HepG2 (cell line): Measurements from ENCODE around the gene TSPAN5. TPM values are rescaled to one million over a fixed set of nuclear protein-coding genes. Genes with fewer than 3 reads are reported as not detected.

Experiments
- ATAC-seq: fragments of 200-7000 bp; cut with Tn5 transposase; 3 replicates; pipeline ENCODE4 v1.9.1; 2020; ENCODE audit warnings: mild to moderate bottlenecking, moderate library complexity
- BruUV-seq: library from RNA; stranded (reverse); fragments of 400-500 nt; replicated peaks from 2 replicates; lab custom pipeline; 2021; lab: Mats Ljungman, UMichigan
- CTCF ChIA-PET: fragments of 300-600 bp; formaldehyde crosslinking; extraction: SDS; loops from one replicate; lab custom pipeline; 2021; ENCODE audit warnings: low total read pairs, inconsistent platforms, low intra/inter-chr PET ratio; lab: Yijun Ruan, JAX
- POLR2A ChIA-PET: fragments of 350-600 bp; sonication (Branson Sonifier 250); formaldehyde crosslinking; loops from one replicate; lab custom pipeline; 2020; ENCODE audit warnings: antibody characterized with exemption, inconsistent platforms; lab: Yijun Ruan, JAX
- DNase-seq: peaks from one replicate; pipeline ENCODE4 v3.0.0-alpha.2; 2015; ENCODE audit warnings: low spot score
- FAIRE-seq: peaks from 3 replicates; lab custom pipeline; 2011; peaks lifted over from hg19 to GRCh38; lab: Jason Lieb, UNC
- H2AFZ ChIP-seq: one replicate; pipeline ENCODE4 v1.6.1; 2011; ENCODE audit warnings: low read length, inconsistent platforms
- H3K27ac ChIP-seq: fragments of 300-600 bp; 3 replicates; pipeline ENCODE4 v1.8.0; 2011; ENCODE audit warnings: mixed run types, mild to moderate bottlenecking, mixed read lengths, low read length, inconsistent platforms; ENCODE audit not compliant: insufficient read depth; ENCODE audit errors: extremely low read length
- H3K27me3 ChIP-seq, 2 experiments: fragments of 200-600 bp in 1 of 2; 2 replicates in 1 of 2; 3 replicates in 1 of 2; pipeline versions ENCODE4 v1.6.0 to v1.8.0; 2011; ENCODE audit warnings: low read length in 2 of 2, mild to moderate bottlenecking in 2 of 2, moderate library complexity in 2 of 2, inconsistent platforms in 1 of 2; ENCODE audit not compliant: insufficient read depth in 2 of 2, control insufficient read depth in 1 of 2
- H3K36me3 ChIP-seq, 2 experiments: fragments of 200-600 bp in 1 of 2; replicated peaks in 1 of 2; 2 replicates in 1 of 2; 3 replicates in 1 of 2; pipeline versions ENCODE4 v1.5.1 to v1.8.0; 2011; ENCODE audit warnings: low read length in 2 of 2, inconsistent platforms in 1 of 2; ENCODE audit not compliant: insufficient read depth in 2 of 2, control insufficient read depth in 1 of 2
- H3K4me1 ChIP-seq: 2 replicates; pipeline ENCODE4 v1.5.1; 2012; ENCODE audit warnings: low read length, inconsistent platforms; ENCODE audit not compliant: insufficient read depth
- H3K4me2 ChIP-seq: 2 replicates; pipeline ENCODE4 v1.6.0; 2011; ENCODE audit warnings: low read depth, low read length, inconsistent platforms
- H3K4me3 ChIP-seq, 3 experiments: fragments of 200-600 bp in 1 of 3; sonication (generic), shearing (Covaris generic) in 1 of 3; replicated peaks in 1 of 3; 2 replicates each; pipeline ENCODE4 v1.5.1; 2011 to 2016; ENCODE audit warnings: low read length in 3 of 3, inconsistent platforms in 2 of 3, low read depth in 2 of 3, mild to moderate bottlenecking in 2 of 3, control low read depth in 1 of 3, mixed read lengths in 1 of 3; ENCODE audit not compliant: insufficient read depth in 1 of 3
- H3K79me2 ChIP-seq: one replicate; pipeline ENCODE4 v1.6.1; 2011; ENCODE audit warnings: low read length, inconsistent platforms; ENCODE audit not compliant: insufficient read depth
- H3K9ac ChIP-seq: 2 replicates; pipeline ENCODE4 v1.6.0; 2011; ENCODE audit warnings: mild to moderate bottlenecking, low read depth, low read length, inconsistent platforms; ENCODE audit not compliant: insufficient read depth
- H3K9me3 ChIP-seq: 2 replicates; pipeline ENCODE4 v1.5.1; 2012; ENCODE audit warnings: mild to moderate bottlenecking, low read length
- H4K20me1 ChIP-seq: 2 replicates; pipeline ENCODE4 v1.6.0; 2011; ENCODE audit warnings: inconsistent platforms, mild to moderate bottlenecking, low read length, moderate library complexity; ENCODE audit not compliant: insufficient read depth
- ADNP ChIP-seq: sonication (generic); formaldehyde crosslinking; IDR thresholded peaks from 2 replicates; pipeline ENCODE4 v1.4.0; 2020; ENCODE audit warnings: missing genetic modification reagents
- FOXK1 ChIP-seq: sonication (generic); formaldehyde crosslinking; IDR thresholded peaks from 2 replicates; pipeline ENCODE4 v1.4.0; 2020; ENCODE audit warnings: low read depth, missing genetic modification reagents, borderline replicate concordance
- GLI4 ChIP-seq: sonication (generic); formaldehyde crosslinking; IDR thresholded peaks from 2 replicates; pipeline ENCODE4 v1.5.1; 2020; ENCODE audit warnings: missing genetic modification reagents, mild to moderate bottlenecking, moderate library complexity, borderline replicate concordance
- JDP2 ChIP-seq: sonication (generic); formaldehyde crosslinking; IDR thresholded peaks from 2 replicates; pipeline ENCODE4 v1.8.1; 2022; ENCODE audit warnings: missing genetic modification reagents, borderline replicate concordance
- KAT2B ChIP-seq: fragments of 150-350 bp; IDR thresholded peaks from 2 replicates; pipeline ENCODE4 v1.6.1; 2014; ENCODE audit warnings: low read depth, low read length, borderline replicate concordance
- NR2F2 ChIP-seq: IDR thresholded peaks from 2 replicates; pipeline ENCODE4 v1.6.1; 2012; ENCODE audit warnings: low read depth, inconsistent platforms, borderline replicate concordance
- POLR2AphosphoS2 ChIP-seq: IDR thresholded peaks from 2 replicates; pipeline ENCODE4 v1.6.1; 2011; ENCODE audit warnings: low read depth, low read length, improper control_type of control experiment
- SRSF9 ChIP-seq: fragments of 200-400 bp; formaldehyde crosslinking; IDR thresholded peaks from 2 replicates; pipeline ENCODE4 v1.6.1; 2018; ENCODE audit warnings: borderline replicate concordance, mild to moderate bottlenecking, low read depth, low read length; ENCODE audit not compliant: insufficient read depth, poor library complexity, severe bottlenecking
- SUZ12 ChIP-seq: fragments of 150-350 bp; IDR thresholded peaks from 2 replicates; pipeline ENCODE4 v1.6.1; 2014; ENCODE audit warnings: low read depth, low read length
- ZNF317 ChIP-seq: sonication (generic); formaldehyde crosslinking; IDR thresholded peaks from 2 replicates; pipeline ENCODE4 v1.5.0; 2020; ENCODE audit warnings: mild to moderate bottlenecking, missing genetic modification reagents
- ZNF678 ChIP-seq: sonication (generic); formaldehyde crosslinking; IDR thresholded peaks from 2 replicates; pipeline ENCODE4 v1.4.0; 2020; ENCODE audit warnings: mild to moderate bottlenecking, missing genetic modification reagents
- WGBS: methylation state at CpG from one replicate; pipeline ENCODE4 v1.1.6; 2017; ENCODE audit warnings: low lambda C conversion rate; 5-methylcytosine and 5-hydroxymethylcytosine counted together
- in situ Hi-C: cut with HindIII; loops from 2 replicates; pipeline ENCODE4 v1.10.0; 2017; ENCODE audit warnings: low pct_unique_long_range_greater_than_20kb; ENCODE audit not compliant: extremely low pct_ligation_motif_present
- intact Hi-C: fragments of 100-400 bp; cut with micrococcal nuclease; formaldehyde crosslinking; loops from one replicate; pipeline ENCODE4 v1.10.0; 2022; ENCODE audit not compliant: unreplicated experiment
- polyA plus RNA-seq, 8 experiments: library from polyadenylated mRNA; depleted of rRNA in 3 of 8; stranded (reverse) in 7 of 8; unstranded in 1 of 8; fragments of >200 nt; fragmentation: Illumina TruSeq in 4 of 8; extraction: Trizol in 4 of 8; gene quantifications; 2 replicates each; pipeline versions ENCODE4 v1.2.1 to v1.2.3, GENCODE V29; 2011 to 2016; ENCODE audit warnings: low read depth in 4 of 8, missing spikeins in 1 of 8, mixed read lengths in 1 of 8; ENCODE audit not compliant: insufficient read depth in 1 of 8
- total RNA-seq, 5 experiments: library from RNA; depleted of rRNA; stranded (reverse); fragments of >200 nt; fragmentation: Illumina TruSeq; extraction: Trizol; gene quantifications; 2 replicates each; pipeline ENCODE4 v1.2.3, GENCODE V29; 2016; ENCODE audit warnings: low read depth in 1 of 5
- TF ChIP-seq, protein P1 (sequence below): sonication (generic); formaldehyde crosslinking; IDR thresholded peaks from 2 replicates; pipeline ENCODE4 v1.9.0; 2022; ENCODE audit warnings: missing genetic modification reagents, mild to moderate bottlenecking, borderline replicate concordance
- TF ChIP-seq, protein P2 (sequence below): sonication (generic); formaldehyde crosslinking; IDR thresholded peaks from 2 replicates; pipeline ENCODE4 v1.4.0; 2020; ENCODE audit warnings: mild to moderate bottlenecking, missing genetic modification reagents
- TF ChIP-seq, protein P3 (sequence below): sonication (generic); formaldehyde crosslinking; IDR thresholded peaks from 2 replicates; pipeline ENCODE4 v1.4.0; 2020; ENCODE audit warnings: missing genetic modification reagents, borderline replicate concordance

TSPAN5 gene
- total and polyA plus RNA-seq, 2 of the 13 experiments (the other 11 are each of a cell fraction or from before 2014, with no cell fraction given): 0.20 to 0.53 TPM

GRCh38 chr4:98530572-98530971 is 127.8 kb downstream of the TSPAN5 start:
- Histone ChIP-seq H3K79me2 (no peaks in the 10 kb centered on the region), H3K36me3 (no peaks in the 10 kb centered on the region), H3K4me1 (no peaks in the 10 kb centered on the region), H3K27me3 (no peaks in the 10 kb centered on the region), H3K27ac (no peak overlapping the region), H3K4me3 (no peak overlapping the region), H3K4me2 (no peak overlapping the region), H3K9ac (no peak overlapping the region), H2AFZ (no peak overlapping the region), H3K9me3 (no peaks in the 10 kb centered on the region), H4K20me1 (no peaks in the 10 kb centered on the region)
- CTCF ChIA-PET: no interaction called here
- FAIRE-seq: no peak
- no TSS peak for BruUV-seq
- in situ Hi-C loops (no loop called here), intact Hi-C loops (no loop called here)
- no peak for ATAC-seq
- 53% methylated on average over 3 of the region's 3 CpGs for WGBS
- POLR2A ChIA-PET: no interaction called here
- no peak for DNase-seq
- TF ChIP-seq FOXK1 (no peak), ZNF678 (CRISPR knock-in tag) (no peak), KAT2B (no peak), SUZ12 (no peak), JDP2 (CRISPR knock-in tag) (no peak), ADNP (no peak), NR2F2 (no peak), ZNF317 (CRISPR knock-in tag) (no peak), SRSF9 (no peak), GLI4 (CRISPR knock-in tag) (no peak), POLR2AphosphoS2 (no peak)
- TF ChIP-seq, protein P1, sequence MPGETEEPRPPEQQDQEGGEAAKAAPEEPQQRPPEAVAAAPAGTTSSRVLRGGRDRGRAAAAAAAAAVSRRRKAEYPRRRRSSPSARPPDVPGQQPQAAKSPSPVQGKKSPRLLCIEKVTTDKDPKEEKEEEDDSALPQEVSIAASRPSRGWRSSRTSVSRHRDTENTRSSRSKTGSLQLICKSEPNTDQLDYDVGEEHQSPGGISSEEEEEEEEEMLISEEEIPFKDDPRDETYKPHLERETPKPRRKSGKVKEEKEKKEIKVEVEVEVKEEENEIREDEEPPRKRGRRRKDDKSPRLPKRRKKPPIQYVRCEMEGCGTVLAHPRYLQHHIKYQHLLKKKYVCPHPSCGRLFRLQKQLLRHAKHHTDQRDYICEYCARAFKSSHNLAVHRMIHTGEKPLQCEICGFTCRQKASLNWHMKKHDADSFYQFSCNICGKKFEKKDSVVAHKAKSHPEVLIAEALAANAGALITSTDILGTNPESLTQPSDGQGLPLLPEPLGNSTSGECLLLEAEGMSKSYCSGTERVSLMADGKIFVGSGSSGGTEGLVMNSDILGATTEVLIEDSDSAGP (CRISPR knock-in tag): no peak
- TF ChIP-seq, protein P2, sequence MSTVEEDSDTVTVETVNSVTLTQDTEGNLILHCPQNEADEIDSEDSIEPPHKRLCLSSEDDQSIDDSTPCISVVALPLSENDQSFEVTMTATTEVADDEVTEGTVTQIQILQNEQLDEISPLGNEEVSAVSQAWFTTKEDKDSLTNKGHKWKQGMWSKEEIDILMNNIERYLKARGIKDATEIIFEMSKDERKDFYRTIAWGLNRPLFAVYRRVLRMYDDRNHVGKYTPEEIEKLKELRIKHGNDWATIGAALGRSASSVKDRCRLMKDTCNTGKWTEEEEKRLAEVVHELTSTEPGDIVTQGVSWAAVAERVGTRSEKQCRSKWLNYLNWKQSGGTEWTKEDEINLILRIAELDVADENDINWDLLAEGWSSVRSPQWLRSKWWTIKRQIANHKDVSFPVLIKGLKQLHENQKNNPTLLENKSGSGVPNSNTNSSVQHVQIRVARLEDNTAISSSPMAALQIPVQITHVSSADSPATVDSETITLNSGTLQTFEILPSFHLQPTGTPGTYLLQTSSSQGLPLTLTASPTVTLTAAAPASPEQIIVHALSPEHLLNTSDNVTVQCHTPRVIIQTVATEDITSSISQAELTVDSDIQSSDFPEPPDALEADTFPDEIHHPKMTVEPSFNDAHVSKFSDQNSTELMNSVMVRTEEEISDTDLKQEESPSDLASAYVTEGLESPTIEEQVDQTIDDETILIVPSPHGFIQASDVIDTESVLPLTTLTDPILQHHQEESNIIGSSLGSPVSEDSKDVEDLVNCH: no peak
- TF ChIP-seq, protein P3, sequence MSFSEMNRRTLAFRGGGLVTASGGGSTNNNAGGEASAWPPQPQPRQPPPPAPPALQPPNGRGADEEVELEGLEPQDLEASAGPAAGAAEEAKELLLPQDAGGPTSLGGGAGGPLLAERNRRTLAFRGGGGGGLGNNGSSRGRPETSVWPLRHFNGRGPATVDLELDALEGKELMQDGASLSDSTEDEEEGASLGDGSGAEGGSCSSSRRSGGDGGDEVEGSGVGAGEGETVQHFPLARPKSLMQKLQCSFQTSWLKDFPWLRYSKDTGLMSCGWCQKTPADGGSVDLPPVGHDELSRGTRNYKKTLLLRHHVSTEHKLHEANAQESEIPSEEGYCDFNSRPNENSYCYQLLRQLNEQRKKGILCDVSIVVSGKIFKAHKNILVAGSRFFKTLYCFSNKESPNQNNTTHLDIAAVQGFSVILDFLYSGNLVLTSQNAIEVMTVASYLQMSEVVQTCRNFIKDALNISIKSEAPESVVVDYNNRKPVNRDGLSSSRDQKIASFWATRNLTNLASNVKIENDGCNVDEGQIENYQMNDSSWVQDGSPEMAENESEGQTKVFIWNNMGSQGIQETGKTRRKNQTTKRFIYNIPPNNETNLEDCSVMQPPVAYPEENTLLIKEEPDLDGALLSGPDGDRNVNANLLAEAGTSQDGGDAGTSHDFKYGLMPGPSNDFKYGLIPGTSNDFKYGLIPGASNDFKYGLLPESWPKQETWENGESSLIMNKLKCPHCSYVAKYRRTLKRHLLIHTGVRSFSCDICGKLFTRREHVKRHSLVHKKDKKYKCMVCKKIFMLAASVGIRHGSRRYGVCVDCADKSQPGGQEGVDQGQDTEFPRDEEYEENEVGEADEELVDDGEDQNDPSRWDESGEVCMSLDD (CRISPR knock-in tag): no peak
